Adrenal gland (tissue), 12 donors: ENCODE results near the gene PTPN14. TPM values are rescaled to one million over a fixed set of nuclear protein-coding genes. Genes with fewer than 3 reads are reported as not detected.

Experiments
- DNase-seq, 7 donors: peaks; one replicate each; pipeline ENCODE4 v3.0.0-alpha.2; 2019 to 2020
- H3K27ac ChIP-seq, 5 donors: fragments of 200-600 bp; sonication (generic) in 4 of 5; 1 replicate in 3 of 5; 2 replicates in 2 of 5; pipeline versions ENCODE4 v1.5.1 to v1.8.0; 2016 to 2020; ENCODE audit warnings: mild to moderate bottlenecking in 1 of 5
- H3K27me3 ChIP-seq: fragments of 200-600 bp; 2 replicates; pipeline ENCODE4 v1.8.0; 2021
- H3K36me3 ChIP-seq, 2 donors: fragments of 200-600 bp; replicated peaks in 1 of 2; 1 replicate in 1 of 2; 2 replicates in 1 of 2; pipeline versions ENCODE4 v1.5.1 to v1.8.0; 2018 to 2022
- H3K4me1 ChIP-seq, 2 donors: fragments of 200-600 bp; replicated peaks in 1 of 2; 1 replicate in 1 of 2; 2 replicates in 1 of 2; pipeline versions ENCODE4 v1.5.1 to v1.8.0; 2018 to 2021
- H3K4me3 ChIP-seq, 4 donors: fragments of 200-600 bp; sonication (generic) in 3 of 4; one replicate each; pipeline ENCODE4 v1.5.1; 2016 to 2018
- H3K9me3 ChIP-seq, 3 donors: fragments of 200-600 bp; sonication (generic) in 1 of 3; replicated peaks in 1 of 3; 1 replicate in 2 of 3; 2 replicates in 1 of 3; pipeline versions ENCODE4 v1.5.1 to v1.8.0; 2016 to 2021
- CTCF ChIP-seq, 6 experiments: fragments of 450-650 bp in 4 of 6; fragments of 200-600 bp in 2 of 6; sonication (generic) in 1 of 6; IDR thresholded peaks; 1 replicate in 5 of 6; 2 replicates in 1 of 6; pipeline versions ENCODE4 v1.5.1 to v1.8.0; 2016 to 2021; ENCODE audit warnings: antibody characterized with exemption in 6 of 6, mild to moderate bottlenecking in 2 of 6, moderate library complexity in 1 of 6
- POLR2A ChIP-seq, 2 donors: fragments of 450-650 bp; IDR thresholded peaks; one replicate each; pipeline ENCODE4 v1.6.1; 2017; ENCODE audit warnings: antibody characterized with exemption in 2 of 2, mild to moderate bottlenecking in 2 of 2, moderate library complexity in 1 of 2
- WGBS, 4 donors: extraction: QIAGEN DNeasy Blood & Tissue Kit in 2 of 4; methylation state at CpG; one replicate each; pipeline versions ENCODE4 v1.1.5 to v1.1.7; 2013 to 2017; 5-methylcytosine and 5-hydroxymethylcytosine counted together
- intact Hi-C, 2 donors: fragments of 100-400 bp; cut with DNase I; formaldehyde crosslinking; loops; one replicate each; pipeline versions ENCODE4 v1.14.1 to v1.15.0; 2022 to 2023
- polyA plus RNA-seq, 3 donors: library from polyadenylated mRNA; stranded (reverse); fragments of 200-250 nt in 2 of 3; fragments of 350-450 nt in 1 of 3; fragmentation: Illumina TruSeq in 1 of 3; extraction: RNeasy Lipid Tissue Mini Kit (QIAGEN cat#74804) in 1 of 3; gene quantifications; one replicate each; pipeline ENCODE4 v1.2.3, GENCODE V29; 2013 to 2014
- total RNA-seq, 9 donors: library from RNA; depleted of rRNA in 4 of 9; stranded (reverse); fragments of >200 nt in 4 of 9; fragments of 120-200 nt in 1 of 9; fragmentation: NEBNext Ultra II Directional in 1 of 9; extraction: Animal tissue kit (Norgen Biotek cat#: 25700) in 1 of 9; gene quantifications; one replicate each; pipeline versions ENCODE4 v1.1.0 to v1.2.4, GENCODE V29; 2013 to 2023
- donor health status: healthy with polysubstance abuse.
- donor health status: Bipolar disorder and iron deficiency.
- donor health status: DM: yes; HTN: yes; CAD: no.
- donor health status: DM: no; HTN: no; CAD: no.
- donor health status: DM: no; HTN: no; CAD: no.
- donor health status: DM: yes; HTN: yes; CAD: no.

Gene PTPN14
- total and polyA plus RNA-seq, 12 donors = 7.9 to 96.2 (median 32.0) TPM

DNA sequence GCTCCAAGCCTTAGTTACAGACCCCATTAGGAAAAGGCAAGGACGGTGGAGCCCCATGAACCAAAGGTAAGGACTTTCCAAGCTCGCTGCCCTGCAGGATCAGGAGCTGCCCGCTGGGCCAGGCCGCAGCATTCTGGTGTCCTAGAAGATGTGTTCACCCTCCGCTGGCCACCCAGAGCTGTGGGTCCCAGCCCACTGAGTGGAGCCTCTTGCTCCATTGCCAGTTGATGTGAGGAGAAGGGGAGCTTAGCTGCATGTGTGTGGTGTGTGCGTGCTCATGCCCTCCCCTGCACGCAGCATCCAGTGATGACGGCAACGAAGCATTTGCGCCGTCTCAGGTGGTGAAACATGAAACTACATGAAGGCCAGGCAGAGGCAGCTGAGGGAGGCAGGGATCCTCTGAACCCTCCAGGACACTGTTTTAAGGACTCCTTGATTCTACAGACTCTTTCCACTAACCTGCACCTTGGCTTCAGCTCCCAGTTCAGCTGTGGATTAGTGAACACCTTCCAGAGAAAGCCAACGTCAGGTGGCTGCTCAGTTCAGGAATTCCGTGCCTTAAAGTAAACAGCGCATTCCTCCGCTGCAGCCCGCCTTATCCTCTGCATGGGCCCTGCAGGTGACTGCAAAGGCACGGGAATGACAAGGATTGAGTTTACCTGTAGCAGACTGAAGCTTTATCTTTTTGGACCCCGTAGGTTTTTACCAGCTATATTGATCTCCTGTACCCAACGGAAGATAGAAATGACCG, 221.8 kb downstream of the PTPN14 start:
- TF ChIP-seq POLR2A (IDR thresholded peaks at IDR 0.05) (no peak), CTCF (IDR thresholded peaks at IDR 0.05) (no peak)
- no peak overlapping the region for H3K27ac ChIP-seq
- no peak overlapping the region for H3K4me3 ChIP-seq
- intact Hi-C loops = loop anchor here (5.0 to 10.0 kb wide), 4 partner anchors 67 to 1195 kb away; no protein-coding TSS in a partner anchor
- H3K4me1 ChIP-seq = peaks cover 0 to 10% of the 10 kb centered on the region in 2 donors
- DNase-seq = no peak
- H3K9me3 ChIP-seq = no peaks in the 10 kb centered on the region
- WGBS, 4 donors = 92 to 96% (median 95%) methylated on average over 14 to 20 of the region's 20 CpGs
- no peaks in the 10 kb centered on the region for H3K27me3 ChIP-seq
- H3K36me3 ChIP-seq = no peaks in the 10 kb centered on the region

- Histone ChIP-seq H3K4me3 (no peak overlapping the region), H3K27me3 (no peaks in the 10 kb centered on the region), H3K4me1 (peaks cover 0 to 10% of the 10 kb centered on the region in 2 donors), H3K27ac (no peak overlapping the region), H3K36me3 (no peaks in the 10 kb centered on the region), H3K9me3 (no peaks in the 10 kb centered on the region)
- peak; percentile 76 to 98 (median 95) for TF ChIP-seq CTCF (IDR thresholded peaks at IDR 0.05)
- TF ChIP-seq POLR2A (IDR thresholded peaks at IDR 0.05) = no peak
- WGBS, 4 donors = 50 to 57% (median 53%) methylated on average over 6 to 11 of the region's 11 CpGs
- intact Hi-C loops = loop anchor here (5.0 kb wide), 2 partner anchors 67 to 112 kb away; no protein-coding TSS in a partner anchor
- DNase-seq = peak; percentile 80 to 96 (median 85)
Observed at GRCh38 chr1:214328770-214329469, 222.5 kb downstream of the PTPN14 start.

GRCh38 chr1:214327514-214327913, 223.9 kb downstream of the PTPN14 start:
- peak in 1 of 7 donors; percentile 19 for DNase-seq
- 5 to 40% (median 9%) methylated on average over 1 of the region's 1 CpG for WGBS, 4 donors
- H3K4me3 ChIP-seq = no peak overlapping the region
- peaks cover 0 to 10% of the 10 kb centered on the region in 2 donors for H3K4me1 ChIP-seq
- no peaks in the 10 kb centered on the region for H3K36me3 ChIP-seq
- H3K27ac ChIP-seq = no peak overlapping the region
- intact Hi-C loops = loop anchor here (5.0 kb wide), 2 partner anchors 65 to 110 kb away; no protein-coding TSS in a partner anchor
- TF ChIP-seq CTCF (IDR thresholded peaks at IDR 0.05) (no peak), POLR2A (IDR thresholded peaks at IDR 0.05) (no peak)
- no peaks in the 10 kb centered on the region for H3K27me3 ChIP-seq
- no peaks in the 10 kb centered on the region for H3K9me3 ChIP-seq

DNA sequence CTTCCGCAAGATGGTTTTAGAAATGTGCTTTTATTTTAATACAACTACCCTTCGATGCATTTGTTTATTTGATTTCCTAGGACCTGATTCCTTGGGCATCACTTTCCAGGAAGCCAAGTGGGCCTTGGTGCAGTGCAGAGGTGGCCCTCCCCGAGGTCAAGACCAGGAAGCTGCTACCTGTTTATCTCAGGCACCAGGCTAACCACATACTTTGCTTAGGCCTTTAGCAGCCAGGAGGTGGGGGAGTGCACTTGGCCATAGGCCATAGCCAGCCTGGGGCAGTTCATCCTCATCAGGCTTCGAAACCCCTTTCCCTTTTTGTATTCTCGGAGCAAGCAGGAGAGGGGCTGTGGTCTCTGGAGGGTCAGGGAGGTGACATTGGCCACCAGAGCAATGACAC, 225.0 kb downstream of the PTPN14 start:
- H3K9me3 ChIP-seq = no peaks in the 10 kb centered on the region
- H3K27me3 ChIP-seq = no peaks in the 10 kb centered on the region
- H3K4me1 ChIP-seq = peaks cover 0 to 10% of the 10 kb centered on the region in 2 donors
- H3K36me3 ChIP-seq = no peaks in the 10 kb centered on the region
- DNase-seq = no peak
- 65 to 82% (median 69%) methylated on average over 4 to 5 of the region's 5 CpGs for WGBS, 4 donors
- H3K4me3 ChIP-seq = no peak overlapping the region
- intact Hi-C loops = loop anchor here (5.0 kb wide), 2 partner anchors 64 to 109 kb away; no protein-coding TSS in a partner anchor
- no peak overlapping the region for H3K27ac ChIP-seq
- no peak for TF ChIP-seq CTCF (IDR thresholded peaks at IDR 0.05)
- TF ChIP-seq POLR2A (IDR thresholded peaks at IDR 0.05) = no peak
